ENCODE measurements around the gene DGKZ.
"Not testable (repeated sequence)": the region's sequence is repeated elsewhere in the genome, so short reads cannot be mapped to it uniquely, and the experiment has no call there.

Gene DGKZ, protein sequence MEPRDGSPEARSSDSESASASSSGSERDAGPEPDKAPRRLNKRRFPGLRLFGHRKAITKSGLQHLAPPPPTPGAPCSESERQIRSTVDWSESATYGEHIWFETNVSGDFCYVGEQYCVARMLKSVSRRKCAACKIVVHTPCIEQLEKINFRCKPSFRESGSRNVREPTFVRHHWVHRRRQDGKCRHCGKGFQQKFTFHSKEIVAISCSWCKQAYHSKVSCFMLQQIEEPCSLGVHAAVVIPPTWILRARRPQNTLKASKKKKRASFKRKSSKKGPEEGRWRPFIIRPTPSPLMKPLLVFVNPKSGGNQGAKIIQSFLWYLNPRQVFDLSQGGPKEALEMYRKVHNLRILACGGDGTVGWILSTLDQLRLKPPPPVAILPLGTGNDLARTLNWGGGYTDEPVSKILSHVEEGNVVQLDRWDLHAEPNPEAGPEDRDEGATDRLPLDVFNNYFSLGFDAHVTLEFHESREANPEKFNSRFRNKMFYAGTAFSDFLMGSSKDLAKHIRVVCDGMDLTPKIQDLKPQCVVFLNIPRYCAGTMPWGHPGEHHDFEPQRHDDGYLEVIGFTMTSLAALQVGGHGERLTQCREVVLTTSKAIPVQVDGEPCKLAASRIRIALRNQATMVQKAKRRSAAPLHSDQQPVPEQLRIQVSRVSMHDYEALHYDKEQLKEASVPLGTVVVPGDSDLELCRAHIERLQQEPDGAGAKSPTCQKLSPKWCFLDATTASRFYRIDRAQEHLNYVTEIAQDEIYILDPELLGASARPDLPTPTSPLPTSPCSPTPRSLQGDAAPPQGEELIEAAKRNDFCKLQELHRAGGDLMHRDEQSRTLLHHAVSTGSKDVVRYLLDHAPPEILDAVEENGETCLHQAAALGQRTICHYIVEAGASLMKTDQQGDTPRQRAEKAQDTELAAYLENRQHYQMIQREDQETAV

DNA sequence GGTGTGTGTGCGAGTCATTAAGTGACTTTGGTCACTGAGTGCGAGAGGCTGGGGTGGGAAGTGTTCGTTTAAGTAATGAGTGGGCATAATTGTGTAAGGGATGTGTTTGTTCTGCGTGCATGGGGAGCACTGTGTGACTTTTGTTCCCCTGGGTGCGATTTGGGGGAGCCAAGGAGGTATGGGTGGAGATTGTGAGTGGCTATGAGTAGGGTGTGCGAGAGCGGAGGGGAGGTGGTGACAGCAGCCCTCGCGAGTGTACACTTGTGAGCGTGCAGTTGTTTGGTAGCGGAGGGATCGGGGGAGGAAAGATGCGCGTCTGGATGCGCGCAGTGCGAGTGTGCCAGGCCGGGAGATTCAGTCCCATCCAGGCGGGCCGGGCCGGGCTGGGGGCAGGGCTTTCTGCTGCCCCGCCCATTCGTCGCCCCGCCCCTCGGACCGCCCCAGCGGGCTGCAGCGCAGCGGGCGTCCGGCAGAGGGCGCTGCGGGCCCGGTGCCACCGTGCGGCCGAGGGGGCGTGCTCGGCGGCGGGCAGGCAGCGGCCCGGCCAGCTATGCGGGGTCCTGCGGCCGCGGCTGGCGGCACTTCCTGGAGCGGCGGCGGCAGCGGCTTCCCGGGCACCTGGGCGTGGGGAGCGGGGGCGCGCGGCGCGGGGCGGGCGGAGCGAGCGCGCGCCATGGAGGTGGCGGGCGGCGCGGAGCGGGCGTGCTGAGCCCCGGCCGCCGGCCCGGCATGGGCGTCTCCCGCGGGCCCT, at the start of gene DGKZ:
TSS of gene DGKZ (plus strand) at position 578 of the 751 bp plus-strand sequence. CDS start 197 bp downstream, outside the sequence.
- peak; percentile 98 for DNase-seq

DNA sequence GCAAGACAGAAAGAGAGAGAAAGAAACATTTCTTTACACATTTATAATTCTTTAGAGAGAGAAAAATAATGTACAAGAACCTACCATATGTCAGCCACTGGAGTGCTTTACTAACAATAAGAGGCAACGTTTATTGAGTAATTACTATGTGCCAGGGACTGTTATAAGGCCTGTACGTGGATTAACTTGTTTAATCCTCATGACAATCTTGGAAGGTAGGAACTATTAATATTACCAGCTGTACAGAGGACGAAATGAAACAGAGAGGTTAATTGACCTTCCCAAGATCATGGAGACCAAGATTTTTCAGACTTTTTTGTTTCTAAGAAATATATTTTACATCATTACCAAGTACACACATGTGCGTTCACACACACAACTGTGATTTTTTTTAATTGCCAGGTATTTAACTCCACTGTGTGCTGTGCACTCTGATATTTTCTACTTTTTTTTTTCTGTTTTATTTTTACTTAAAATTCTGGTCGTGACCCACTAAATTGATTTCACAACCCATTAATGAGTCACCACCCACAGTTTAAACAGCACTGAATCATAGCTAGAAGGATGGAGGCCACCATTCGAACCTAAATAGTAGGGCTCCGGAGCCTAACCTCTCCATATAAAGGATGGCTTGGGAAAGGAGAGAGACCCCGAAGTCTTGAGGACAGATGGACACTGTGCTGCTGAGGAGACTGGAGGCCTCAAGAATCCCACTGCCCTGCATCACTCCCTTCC, 48.4 kb upstream of the DGKZ start:
- no peak for DNase-seq

- no peak for DNase-seq
Measured at GRCh38 chr11:46299451-46299961, 47.8 kb upstream of the DGKZ start.

- DNase-seq, result no peak
Measured at GRCh38 chr11:46300270-46300669, 47.0 kb upstream of the DGKZ start.

DNA sequence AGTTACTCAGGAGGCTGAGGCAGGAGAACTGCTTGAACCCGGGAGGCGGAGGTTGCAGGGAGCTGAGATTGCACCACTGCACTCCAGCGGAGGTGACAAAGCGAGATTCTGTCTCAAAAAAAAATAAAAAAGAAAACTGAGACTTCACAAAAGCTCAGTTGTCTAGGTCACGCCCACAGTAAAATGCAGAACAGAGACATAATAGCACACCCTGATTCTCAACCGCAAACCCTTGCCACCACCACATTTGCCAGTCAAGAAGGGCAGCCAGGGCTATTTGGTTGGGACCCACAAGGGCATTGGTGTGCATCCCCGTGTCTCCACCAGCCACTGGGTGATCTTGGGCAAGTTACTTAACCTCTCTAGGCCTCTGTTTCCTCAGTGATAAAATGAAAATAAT, 44.4 kb upstream of the DGKZ start:
- no peak for DNase-seq

DNA sequence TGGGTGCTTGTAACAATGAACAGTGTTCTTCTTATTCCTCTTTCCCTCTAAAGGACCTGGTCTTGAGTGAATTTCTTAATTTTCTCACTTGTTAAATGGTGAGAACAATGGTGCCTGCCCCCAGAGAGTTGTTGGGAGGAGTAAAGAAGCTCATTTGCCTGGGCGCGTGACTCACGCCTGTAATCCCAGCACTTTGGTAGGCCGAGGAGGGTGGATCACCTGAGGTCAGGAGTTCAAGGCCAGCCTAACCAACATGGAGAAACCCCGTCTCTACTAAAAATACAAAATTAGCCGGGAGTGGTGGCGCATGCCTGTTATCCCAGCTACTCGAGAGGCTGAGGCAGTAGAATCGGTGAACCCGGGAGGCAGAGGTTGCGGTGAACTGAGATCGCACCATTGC, 43.2 kb upstream of the DGKZ start:
- DNase-seq, result not testable (repeated sequence)

GRCh38 chr11:46304605-46305179, 42.6 kb upstream of the DGKZ start:
- no peak for DNase-seq

DNA sequence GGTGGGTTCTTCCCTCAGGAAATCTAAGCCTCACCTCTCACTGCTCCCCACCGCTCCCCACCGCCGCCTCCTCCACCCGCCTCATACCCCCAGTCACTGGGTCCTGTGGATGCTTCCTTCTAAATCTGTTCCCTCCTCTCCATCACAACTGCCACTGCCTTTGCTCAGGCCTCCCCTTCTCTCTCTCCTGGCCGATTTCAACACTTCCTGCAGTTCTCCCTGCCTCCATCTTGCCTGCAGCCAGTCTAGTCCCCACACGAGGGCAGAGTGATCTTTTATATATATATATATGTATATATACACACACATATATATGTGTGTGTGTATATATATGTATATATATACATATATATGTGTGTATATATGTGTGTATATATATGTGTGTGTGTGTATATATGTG, 42.0 kb upstream of the DGKZ start:
- no peak for DNase-seq

DNA sequence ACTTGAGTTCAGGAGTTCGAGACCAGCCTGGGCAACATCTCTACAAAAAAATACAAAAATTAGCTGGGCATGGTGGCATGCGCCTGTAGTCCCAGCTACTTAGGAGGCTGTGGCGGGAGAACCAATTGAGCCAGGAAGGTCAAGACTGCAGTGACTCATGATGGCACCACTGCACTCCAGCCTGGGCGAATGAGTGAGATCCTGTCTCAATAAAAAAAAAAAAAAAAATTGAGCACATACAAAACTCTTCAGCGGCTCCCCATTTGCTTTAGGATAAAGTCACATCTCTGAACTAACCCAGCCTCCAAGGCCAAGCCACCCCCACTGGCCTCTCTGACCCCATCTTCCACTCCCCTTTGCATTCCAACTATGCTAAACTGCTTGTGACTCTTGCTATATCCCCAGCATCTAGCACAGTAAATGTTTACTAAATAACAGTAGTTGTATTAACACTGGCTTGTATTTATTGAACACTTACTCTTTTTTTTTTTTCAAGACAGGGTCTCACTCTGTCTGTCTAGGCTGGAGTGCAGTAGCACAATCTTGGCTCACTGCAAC, 40.9 kb upstream of the DGKZ start:
- DNase-seq, result no peak

DNA sequence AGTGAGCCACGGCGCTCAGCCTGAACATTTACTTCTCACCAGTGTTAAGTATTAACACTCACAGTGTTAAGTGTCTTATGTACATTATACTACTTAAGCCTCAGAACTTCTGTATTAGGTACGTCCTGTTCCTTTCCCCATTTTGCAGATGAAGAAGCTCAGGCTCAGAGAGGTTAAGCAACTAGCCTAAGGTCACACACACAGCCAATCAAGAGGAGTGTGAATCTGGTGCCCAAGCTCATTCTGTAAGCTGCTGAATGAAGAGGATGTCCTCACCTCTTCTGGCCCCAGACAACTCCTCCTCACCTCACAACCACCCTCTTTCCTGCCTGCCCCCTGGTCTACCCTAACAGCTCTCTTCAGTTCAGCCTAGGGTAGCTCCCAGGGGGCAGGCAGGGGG, 39.9 kb upstream of the DGKZ start:
- no peak for DNase-seq

GRCh38 chr11:46307785-46308341, 39.4 kb upstream of the DGKZ start:
- no peak for DNase-seq

- peak; percentile 85 for DNase-seq
Measured at GRCh38 chr11:46308631-46309419, 38.4 kb upstream of the DGKZ start.

DNA sequence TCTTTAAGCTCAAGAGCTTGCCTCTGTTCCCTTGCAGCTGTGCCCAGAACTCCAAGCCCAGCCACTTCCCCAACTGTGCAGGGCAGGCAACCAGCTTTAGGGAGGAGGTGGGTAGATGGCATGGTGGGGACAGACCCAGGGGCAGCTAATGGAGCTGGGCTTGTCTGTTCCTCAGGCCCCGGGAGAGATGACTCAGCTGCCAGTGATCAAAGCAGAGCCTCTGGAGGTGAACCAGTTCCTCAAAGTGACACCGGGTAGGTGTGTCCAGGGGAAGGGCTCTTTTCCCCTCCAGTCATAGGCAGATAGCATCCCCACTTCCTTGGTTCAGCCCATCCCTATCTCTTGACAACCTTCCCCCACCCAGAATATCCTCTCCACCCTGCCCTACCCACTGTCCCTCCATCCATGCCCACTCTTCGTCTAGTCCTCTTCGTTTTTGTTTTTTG, 37.4 kb upstream of the DGKZ start:
- no peak for DNase-seq

DNA sequence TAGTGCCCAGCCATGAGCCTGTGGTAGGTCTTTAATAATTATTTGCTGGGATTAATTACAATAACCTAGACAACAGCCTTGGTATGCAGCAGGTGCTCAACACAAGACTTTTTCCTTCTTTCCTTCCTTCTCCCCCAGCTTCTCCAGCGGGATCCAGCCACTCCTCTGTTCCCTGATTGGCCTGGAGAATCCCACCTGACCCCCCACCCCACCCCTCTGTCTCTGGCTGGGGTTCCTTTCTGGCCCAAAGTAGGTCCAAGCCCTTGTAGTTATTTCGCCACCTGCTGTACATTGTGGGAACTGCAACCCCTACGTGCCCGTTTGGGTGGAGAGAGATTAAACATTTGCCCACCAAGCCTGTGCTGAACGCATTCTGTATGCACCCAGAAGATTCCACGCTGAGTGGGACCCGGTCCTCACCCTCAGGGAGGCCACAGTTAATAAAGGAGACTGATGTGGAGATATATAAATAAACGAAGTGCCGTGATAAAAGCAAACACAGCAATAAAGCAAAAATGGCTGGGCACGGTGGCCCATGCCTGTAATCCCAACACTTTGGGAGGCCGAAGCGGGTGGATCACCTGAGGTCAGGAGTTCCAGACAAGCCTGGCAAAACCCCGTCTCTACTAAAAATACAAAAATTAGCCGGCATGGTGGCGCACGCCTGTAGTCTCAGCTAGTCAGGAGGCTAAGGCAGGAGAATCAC, 32.1 kb upstream of the DGKZ start:
- DNase-seq, result peak; percentile 92

DNA sequence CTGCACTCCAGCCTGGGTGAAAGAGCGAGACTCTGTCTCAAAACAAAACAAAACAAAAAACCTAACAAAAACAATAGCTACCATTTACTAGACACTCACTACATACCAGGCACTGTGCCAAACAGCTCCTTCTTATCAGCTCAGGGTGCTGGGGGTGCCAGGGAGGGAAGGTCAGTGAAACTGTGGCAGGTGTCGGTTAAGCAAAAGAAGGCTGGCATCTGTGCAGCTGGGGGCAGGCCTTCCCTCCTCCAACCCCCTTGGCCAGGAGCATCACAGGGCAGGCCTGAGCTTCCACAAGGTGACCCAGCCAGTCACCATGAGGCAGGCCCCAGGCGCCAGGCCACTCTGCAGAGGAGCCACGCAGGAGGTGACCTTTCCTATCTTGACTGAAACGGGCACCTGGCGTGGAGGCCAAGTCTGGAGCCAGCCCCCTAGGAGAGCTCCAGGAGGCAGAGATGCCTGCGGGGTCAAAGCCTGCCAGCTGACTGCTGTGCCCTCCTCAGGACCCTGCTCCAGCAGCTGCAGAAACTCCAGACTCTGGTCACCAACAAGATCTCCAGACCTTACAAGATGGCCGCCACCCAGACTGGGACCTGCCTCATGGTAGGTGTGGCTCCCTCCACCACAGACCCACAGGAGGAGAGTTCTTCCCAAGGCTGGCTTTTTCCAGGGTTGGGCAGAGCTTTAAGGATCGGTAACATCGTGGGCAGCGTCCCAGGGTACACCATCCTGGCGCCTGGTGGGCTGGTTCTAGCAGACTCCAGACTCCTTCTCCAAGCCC, 31.3 kb upstream of the DGKZ start:
- DNase-seq, result no peak

GRCh38 chr11:46319074-46319453, 28.2 kb upstream of the DGKZ start:
- no peak for DNase-seq

GRCh38 chr11:46321757-46322156, 25.5 kb upstream of the DGKZ start:
- DNase-seq, result no peak

DNA sequence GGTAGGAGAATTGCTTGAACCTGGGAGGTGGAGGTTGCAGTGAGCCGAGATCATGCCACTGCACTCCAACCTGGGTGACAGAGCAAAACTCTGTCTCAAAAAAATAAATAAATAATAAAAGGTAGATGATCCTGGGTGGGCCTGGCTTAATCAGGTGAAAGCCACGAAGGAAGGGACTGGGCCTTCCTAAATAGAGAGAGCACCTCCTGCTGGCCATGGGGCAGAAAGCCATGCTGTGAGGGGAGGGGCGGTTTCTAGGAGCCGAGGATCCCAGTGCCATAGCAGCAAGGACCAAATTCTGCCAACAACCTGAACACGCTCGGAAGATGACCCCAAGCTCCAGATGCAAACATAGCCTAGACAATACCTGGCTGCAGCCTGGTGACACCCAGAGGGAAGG, 24.5 kb upstream of the DGKZ start:
- DNase-seq, result no peak
